C4-2B (cell line): ENCODE results near the gene LRRK2.

ENCODE experiments used
- CTCF ChIP-seq: fragments of 450-650 bp; conservative IDR thresholded peaks from 2 replicates; pipeline ENCODE4 v1.5.1; 2017; ENCODE audit warnings: mild to moderate bottlenecking
- ZFX ChIP-seq: fragments of 450-650 bp; IDR thresholded peaks from 2 replicates; pipeline ENCODE4 v1.6.1; 2017

DNA sequence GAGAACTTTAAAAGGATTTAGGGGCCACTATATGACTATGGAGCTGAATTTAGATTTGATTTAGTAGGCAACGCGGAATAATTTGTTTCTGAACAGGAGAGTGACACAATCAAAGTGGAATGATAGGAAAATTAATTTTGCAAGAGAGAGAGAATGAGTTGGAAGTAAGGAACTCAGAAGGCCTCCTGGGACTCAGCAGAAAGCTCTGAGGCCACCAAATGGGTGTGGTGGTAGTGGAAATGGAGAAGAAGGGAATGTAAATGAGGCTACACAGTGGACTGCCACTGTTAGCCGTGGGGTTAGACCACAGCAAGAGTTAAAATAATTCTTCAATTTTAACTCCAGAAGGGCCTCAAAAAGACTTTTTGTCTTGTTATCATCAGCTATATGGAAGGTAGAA lies 102.7 kb downstream of the LRRK2 start:
- no peak for TF ChIP-seq CTCF
- no peak for TF ChIP-seq ZFX
